ENCODE measurements around the gene HNF4A.

Gene HNF4A

DNA sequence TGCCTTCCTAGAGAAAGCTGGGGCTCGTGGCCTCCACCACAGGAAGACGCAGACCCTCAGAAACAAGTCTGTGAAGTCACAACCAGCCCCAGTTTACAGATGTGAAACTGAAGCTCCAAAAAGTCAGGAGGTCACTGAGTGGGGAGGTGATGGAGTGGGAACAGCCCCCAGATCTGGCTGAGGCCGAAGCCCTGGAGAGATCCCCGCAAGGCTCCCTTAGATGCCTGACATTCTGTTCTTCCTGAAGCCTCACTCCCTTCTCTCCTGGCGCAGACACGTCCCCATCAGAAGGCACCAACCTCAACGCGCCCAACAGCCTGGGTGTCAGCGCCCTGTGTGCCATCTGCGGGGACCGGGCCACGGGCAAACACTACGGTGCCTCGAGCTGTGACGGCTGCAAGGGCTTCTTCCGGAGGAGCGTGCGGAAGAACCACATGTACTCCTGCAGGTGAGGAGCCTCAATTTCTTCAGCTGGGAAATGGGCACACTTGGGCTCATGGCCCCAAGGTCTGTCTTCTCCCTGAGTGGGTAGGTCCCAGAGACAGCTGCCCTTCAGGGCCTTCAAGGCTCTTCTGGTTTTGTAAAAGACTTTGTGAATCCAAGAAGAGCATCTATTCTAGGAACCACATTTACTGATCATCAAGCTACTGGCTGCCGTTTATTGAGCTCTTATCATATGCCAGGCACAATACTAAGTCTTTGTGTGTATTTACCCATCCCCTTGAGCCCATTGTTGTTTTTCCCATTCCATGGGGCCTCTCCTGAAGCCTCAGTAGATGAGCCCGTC is 50.5 kb downstream of the HNF4A start:
- no peaks in the 10 kb centered on the region for H3K4me1 ChIP-seq (ENCODE audit: low read length)

DNA sequence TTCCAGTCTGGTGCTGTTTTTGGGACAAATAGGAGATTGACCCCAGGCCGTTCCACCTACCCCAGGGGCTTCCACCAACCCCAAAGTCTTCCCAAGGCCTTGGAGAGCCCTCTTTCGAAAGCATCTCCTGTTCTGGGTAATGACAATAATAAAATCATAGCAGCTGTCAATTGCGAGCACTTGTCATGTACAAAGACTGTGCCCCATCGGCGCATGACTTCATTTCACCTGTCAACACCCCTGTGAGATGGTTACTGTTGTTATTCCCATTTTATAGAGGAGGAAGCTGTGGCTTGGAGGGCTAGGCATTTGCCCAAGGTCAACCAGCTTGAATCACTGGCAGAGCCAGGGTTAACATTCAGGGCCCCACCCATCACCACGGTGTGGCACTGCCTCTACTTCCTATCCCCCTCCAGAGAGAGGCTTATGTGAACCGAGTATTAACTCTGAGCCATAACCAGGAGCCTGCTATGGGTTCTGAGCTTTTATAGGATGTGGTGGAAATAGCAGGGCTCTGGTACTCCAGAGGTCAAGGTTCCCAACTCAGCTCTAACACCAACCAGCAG is 51.2 kb downstream of the HNF4A start:
- H3K27me3 ChIP-seq (ENCODE audit: low read depth, low read length): no peaks in the 10 kb centered on the region
- H3K4me3 ChIP-seq (ENCODE audit: low read length): no peak overlapping the region
- no peaks in the 10 kb centered on the region for H4K20me1 ChIP-seq (ENCODE audit: insufficient read depth, low read length)
- H3K27ac ChIP-seq (ENCODE audit: low read length): no peak overlapping the region
- no peaks in the 10 kb centered on the region for H3K79me2 ChIP-seq (ENCODE audit: low read length)
- no peak overlapping the region for H2AFZ ChIP-seq (ENCODE audit: low read depth, low read length)
- TF ChIP-seq, protein P1, sequence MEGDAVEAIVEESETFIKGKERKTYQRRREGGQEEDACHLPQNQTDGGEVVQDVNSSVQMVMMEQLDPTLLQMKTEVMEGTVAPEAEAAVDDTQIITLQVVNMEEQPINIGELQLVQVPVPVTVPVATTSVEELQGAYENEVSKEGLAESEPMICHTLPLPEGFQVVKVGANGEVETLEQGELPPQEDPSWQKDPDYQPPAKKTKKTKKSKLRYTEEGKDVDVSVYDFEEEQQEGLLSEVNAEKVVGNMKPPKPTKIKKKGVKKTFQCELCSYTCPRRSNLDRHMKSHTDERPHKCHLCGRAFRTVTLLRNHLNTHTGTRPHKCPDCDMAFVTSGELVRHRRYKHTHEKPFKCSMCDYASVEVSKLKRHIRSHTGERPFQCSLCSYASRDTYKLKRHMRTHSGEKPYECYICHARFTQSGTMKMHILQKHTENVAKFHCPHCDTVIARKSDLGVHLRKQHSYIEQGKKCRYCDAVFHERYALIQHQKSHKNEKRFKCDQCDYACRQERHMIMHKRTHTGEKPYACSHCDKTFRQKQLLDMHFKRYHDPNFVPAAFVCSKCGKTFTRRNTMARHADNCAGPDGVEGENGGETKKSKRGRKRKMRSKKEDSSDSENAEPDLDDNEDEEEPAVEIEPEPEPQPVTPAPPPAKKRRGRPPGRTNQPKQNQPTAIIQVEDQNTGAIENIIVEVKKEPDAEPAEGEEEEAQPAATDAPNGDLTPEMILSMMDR (IDR thresholded peaks at IDR 0.05; ENCODE audit: low read depth, low read length): no peak
- no peak for TF ChIP-seq EZH2phosphoT487 (IDR thresholded peaks at IDR 0.05; ENCODE audit: low read depth)
- no peaks in the 10 kb centered on the region for H3K4me1 ChIP-seq (ENCODE audit: low read length)
- H3K36me3 ChIP-seq (replicated peaks; ENCODE audit: low read depth, low read length): no peaks in the 10 kb centered on the region
- no peak overlapping the region for H3K4me2 ChIP-seq (ENCODE audit: low read length)
- no peak overlapping the region for H3K9ac ChIP-seq (ENCODE audit: low read length)
- no peaks in the 10 kb centered on the region for H3K9me3 ChIP-seq (ENCODE audit: insufficient read depth, low read length)

More for the DNA sequence above, 50.5 kb downstream of the HNF4A start:
- Histone ChIP-seq H3K9me3 (ENCODE audit: insufficient read depth, low read length) (no peaks in the 10 kb centered on the region), H3K79me2 (ENCODE audit: low read length) (no peaks in the 10 kb centered on the region), H3K27me3 (ENCODE audit: low read depth, low read length) (no peaks in the 10 kb centered on the region), H3K27ac (ENCODE audit: low read length) (no peak overlapping the region), H2AFZ (ENCODE audit: low read depth, low read length) (no peak overlapping the region), H3K4me3 (ENCODE audit: low read length) (no peak overlapping the region), H3K9ac (ENCODE audit: low read length) (no peak overlapping the region), H3K36me3 (replicated peaks; ENCODE audit: low read depth, low read length) (no peaks in the 10 kb centered on the region), H3K4me2 (ENCODE audit: low read length) (no peak overlapping the region), H4K20me1 (ENCODE audit: insufficient read depth, low read length) (no peaks in the 10 kb centered on the region)
- TF ChIP-seq, protein P1 (IDR thresholded peaks at IDR 0.05; ENCODE audit: low read depth, low read length): no peak
- no peak for TF ChIP-seq EZH2phosphoT487 (IDR thresholded peaks at IDR 0.05; ENCODE audit: low read depth)

DNA sequence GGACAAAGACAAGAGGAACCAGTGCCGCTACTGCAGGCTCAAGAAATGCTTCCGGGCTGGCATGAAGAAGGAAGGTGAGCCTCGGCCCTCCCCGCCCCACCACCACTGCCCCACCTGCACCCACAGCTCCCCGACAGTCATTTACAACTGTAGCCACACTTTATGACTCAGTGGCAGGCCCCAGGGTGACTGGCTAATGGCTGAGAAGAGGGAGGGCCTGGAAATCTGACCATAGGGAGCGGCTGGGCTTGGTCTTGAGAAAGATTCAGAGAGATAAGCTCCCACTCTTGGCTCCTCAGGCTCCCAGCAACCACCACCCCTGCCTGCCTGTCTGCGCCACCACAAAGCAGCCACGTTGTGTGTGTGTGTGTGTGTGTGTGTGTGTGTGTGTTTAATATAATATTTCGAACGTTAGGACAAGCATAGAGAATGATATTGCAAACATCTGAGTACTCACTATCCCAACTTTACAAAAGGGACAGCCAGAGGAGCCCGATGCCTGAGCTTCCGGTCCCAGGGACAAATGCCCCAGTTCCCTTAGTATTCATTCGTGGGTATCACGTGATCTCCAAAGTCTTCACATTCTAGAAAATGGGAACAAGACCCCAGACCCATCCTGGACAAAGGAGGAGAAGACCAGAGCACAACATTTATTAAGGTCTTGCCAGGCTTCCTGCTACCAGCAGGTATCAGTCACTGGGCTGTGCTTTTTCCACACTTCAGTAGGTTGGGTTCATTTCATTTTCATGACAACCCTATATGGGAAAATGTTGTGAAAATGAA is 52.1 kb downstream of the HNF4A start:
- no peak overlapping the region for H3K9ac ChIP-seq (ENCODE audit: low read length)
- H3K4me3 ChIP-seq (ENCODE audit: low read length): no peak overlapping the region
- H2AFZ ChIP-seq (ENCODE audit: low read depth, low read length): 0 out of 2 replicates have a peak overlapping the region, but pooled peaks have one; percentile 4
- TF ChIP-seq, protein P1 (IDR thresholded peaks at IDR 0.05; ENCODE audit: low read depth, low read length): no peak
- no peak for TF ChIP-seq EZH2phosphoT487 (IDR thresholded peaks at IDR 0.05; ENCODE audit: low read depth)
- H3K79me2 ChIP-seq (ENCODE audit: low read length): no peaks in the 10 kb centered on the region
- H3K36me3 ChIP-seq (replicated peaks; ENCODE audit: low read depth, low read length): no peaks in the 10 kb centered on the region
- no peaks in the 10 kb centered on the region for H3K9me3 ChIP-seq (ENCODE audit: insufficient read depth, low read length)
- no peaks in the 10 kb centered on the region for H3K4me1 ChIP-seq (ENCODE audit: low read length)
- no peak overlapping the region for H3K4me2 ChIP-seq (ENCODE audit: low read length)
- H4K20me1 ChIP-seq (ENCODE audit: insufficient read depth, low read length): no peaks in the 10 kb centered on the region
- peaks cover 7% of the 10 kb centered on the region for H3K27me3 ChIP-seq (ENCODE audit: low read depth, low read length)
- no peak overlapping the region for H3K27ac ChIP-seq (ENCODE audit: low read length)

DNA sequence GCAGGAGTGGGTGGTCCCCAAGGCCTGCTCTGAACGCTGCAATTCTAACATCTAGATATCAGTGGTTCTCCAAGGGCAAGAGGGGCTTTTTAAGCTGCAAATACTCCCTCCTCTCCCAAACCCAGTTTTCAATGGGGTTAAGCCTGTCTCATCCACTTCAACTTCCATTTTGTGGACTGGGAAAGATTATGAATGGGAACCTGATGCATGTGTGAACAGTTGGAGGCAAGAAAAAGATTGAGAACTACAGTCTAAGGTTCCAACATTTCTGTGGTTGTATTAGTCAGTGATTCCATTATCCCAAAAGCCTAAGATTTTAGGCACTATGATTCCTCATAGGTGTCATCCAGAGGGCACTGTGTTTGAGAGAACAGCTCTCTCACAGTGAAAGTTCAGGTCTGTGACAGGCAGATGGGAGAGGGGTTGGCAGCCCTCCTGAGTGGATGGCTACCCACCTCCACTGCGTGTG is 53.7 kb downstream of the HNF4A start:
- H3K9ac ChIP-seq (ENCODE audit: low read length): no peak overlapping the region
- no peak overlapping the region for H2AFZ ChIP-seq (ENCODE audit: low read depth, low read length)
- H3K9me3 ChIP-seq (ENCODE audit: insufficient read depth, low read length): no peaks in the 10 kb centered on the region
- no peaks in the 10 kb centered on the region for H3K36me3 ChIP-seq (replicated peaks; ENCODE audit: low read depth, low read length)
- no peak overlapping the region for H3K27ac ChIP-seq (ENCODE audit: low read length)
- no peak for TF ChIP-seq EZH2phosphoT487 (IDR thresholded peaks at IDR 0.05; ENCODE audit: low read depth)
- TF ChIP-seq, protein P1 (IDR thresholded peaks at IDR 0.05; ENCODE audit: low read depth, low read length): no peak
- H4K20me1 ChIP-seq (ENCODE audit: insufficient read depth, low read length): no peaks in the 10 kb centered on the region
- H3K79me2 ChIP-seq (ENCODE audit: low read length): no peaks in the 10 kb centered on the region
- no peak overlapping the region for H3K4me3 ChIP-seq (ENCODE audit: low read length)
- H3K27me3 ChIP-seq (ENCODE audit: low read depth, low read length): peaks cover 16% of the 10 kb centered on the region
- no peaks in the 10 kb centered on the region for H3K4me1 ChIP-seq (ENCODE audit: low read length)
- no peak overlapping the region for H3K4me2 ChIP-seq (ENCODE audit: low read length)
